ENCODE results near the gene MTHFD2L. TPM values are rescaled to one million over a fixed set of nuclear protein-coding genes. Genes with fewer than 3 reads are reported as not detected.

MTHFD2L gene
- total and polyA plus RNA-seq, 2 of the 8 experiments (the other 6 are each of a cell fraction or from before 2014, with no cell fraction given) = 5.4 to 15.0 TPM

GRCh38 chr4:74123065-74123728 lies 34.7 kb upstream of the MTHFD2L start (continued):
- TF ChIP-seq CHD7 (IDR thresholded peaks at IDR 0.05; ENCODE audit: insufficient replicate concordance, low read length) (no peak), TCF12 (IDR thresholded peaks at IDR 0.05; ENCODE audit: low read depth, low read length) (no peak), SP4 (IDR thresholded peaks at IDR 0.05; ENCODE audit: low read length) (no peak), BRCA1 (IDR thresholded peaks at IDR 0.05; ENCODE audit: low read depth, low read length) (no peak), POLR2A (IDR thresholded peaks at IDR 0.05; ENCODE audit: control extremely low read depth in 1 of 2, low read depth in 2 of 2, low read length in 2 of 2) (no peak), CTCF (IDR thresholded peaks at IDR 0.05; ENCODE audit: control extremely low read depth in 1 of 3, insufficient read depth in 1 of 3, low read depth in 1 of 3, low read length in 3 of 3) (no peak), POLR2AphosphoS5 (IDR thresholded peaks at IDR 0.05; ENCODE audit: low read depth, low read length) (no peak), SIX5 (IDR thresholded peaks at IDR 0.05; ENCODE audit: low read depth, low read length) (no peak), CHD2 (IDR thresholded peaks at IDR 0.05; ENCODE audit: low read length) (no peak), KDM5A (IDR thresholded peaks at IDR 0.05; ENCODE audit: low read length) (no peak)

Data from H1 (cell line).